Subcutaneous adipose tissue (tissue), 4 donors: ENCODE data around the gene MYLK. TPM values are rescaled to one million over a fixed set of nuclear protein-coding genes. Genes with fewer than 3 reads are reported as not detected.

Source experiments
- CTCF ChIP-seq: fragments of 450-650 bp; IDR thresholded peaks from one replicate; pipeline ENCODE4 v1.5.1; 2016; ENCODE audit warnings: low read depth, mild to moderate bottlenecking, control low read depth, antibody characterized with exemption, moderate library complexity
- total RNA-seq, 4 donors: library from RNA; depleted of rRNA; stranded (reverse); fragments of >200 nt; gene quantifications; one replicate each; pipeline ENCODE4 v1.1.0, GENCODE V29; 2016

The MYLK gene
- total RNA-seq, 4 donors from 2014 or later: 28.2 to 113 (median 58.3) TPM

GRCh38 chr3:123750209-123750608 is 133.9 kb downstream of the MYLK start:
- TF ChIP-seq CTCF: no peak

- TF ChIP-seq CTCF: no peak
Observed at GRCh38 chr3:123749711-123750110, 134.4 kb downstream of the MYLK start.

- TF ChIP-seq CTCF: no peak
Observed at GRCh38 chr3:123745184-123745855, 138.8 kb downstream of the MYLK start.

GRCh38 chr3:123744064-123744463 is 140.1 kb downstream of the MYLK start:
- no peak for TF ChIP-seq CTCF

GRCh38 chr3:123743121-123743520 is 141.0 kb downstream of the MYLK start:
- no peak for TF ChIP-seq CTCF

- TF ChIP-seq CTCF: no peak
Observed at GRCh38 chr3:123741041-123741511, 143.1 kb downstream of the MYLK start.

- no peak for TF ChIP-seq CTCF
Observed at GRCh38 chr3:123740391-123740822, 143.7 kb downstream of the MYLK start.
